Measurements from ENCODE around the gene PLEKHG4. TPM values are rescaled to one million over a fixed set of nuclear protein-coding genes. Genes with fewer than 3 reads are reported as not detected.

The PLEKHG4 gene
- polyA plus RNA-seq, 1 of the 3 experiments (the other 2 are of a cell fraction) = 65.5 TPM

- no peak for TF ChIP-seq EP300 (IDR thresholded peaks at IDR 0.05; ENCODE audit: borderline replicate concordance in 1 of 2, low read depth in 1 of 2, low read length in 1 of 2)
These were observed 14.5 kb upstream of the PLEKHG4 start (continued) for GRCh38 chr16:67264866-67265265.

DNA sequence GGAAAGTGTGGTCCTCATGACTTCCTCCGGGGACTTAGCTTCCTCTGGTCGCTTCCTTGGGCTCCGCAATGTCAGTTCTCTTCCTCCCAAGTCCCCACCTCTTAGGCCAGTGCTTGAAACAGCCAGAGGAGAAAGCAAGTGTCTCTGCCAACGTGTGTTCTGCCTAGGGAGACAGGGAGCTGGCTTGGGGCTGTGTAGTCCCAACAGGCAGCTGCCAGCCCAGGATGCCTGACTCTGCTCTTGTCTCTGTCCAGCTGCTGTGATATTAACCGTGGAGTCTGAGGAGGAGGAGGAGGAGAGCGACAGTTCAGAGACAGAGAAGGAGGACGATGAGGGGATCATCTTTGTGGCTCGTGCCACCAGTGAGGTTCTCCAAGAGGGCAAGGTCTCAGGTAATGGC, 13.5 kb upstream of the PLEKHG4 start:
- ChIA-PET CTCF (interaction anchor here (1.2 to 1.9 kb wide), 4 partner anchors 13 to 68 kb away, joined by 3 to 10 read pairs (median 4); partner anchors contain the start of gene FHOD1), POLR2A (interaction anchor here (1.1 kb wide), 1 partner anchor 9 kb away, joined by 3 read pairs; no protein-coding TSS in a partner anchor)
- peaks cover 3 to 7% of the 10 kb centered on the region in 2 experiments; a peak in 2 of 4 replicates for H3K4me1 ChIP-seq (ENCODE audit: control insufficient read depth in 1 of 2, insufficient read depth in 2 of 2, low read depth in 1 of 2, low read length in 1 of 2)
- H3K4me3 ChIP-seq (ENCODE audit: low read depth in 2 of 2, low read length in 1 of 2) = no peak overlapping the region
- H4K20me1 ChIP-seq (ENCODE audit: insufficient read depth) = no peaks in the 10 kb centered on the region
- TF ChIP-seq GABPA (IDR thresholded peaks at IDR 0.05; ENCODE audit: low read depth) (no peak), YY1 (IDR thresholded peaks at IDR 0.05; ENCODE audit: low read depth) (no peak), MEF2A (IDR thresholded peaks at IDR 0.05; ENCODE audit: borderline replicate concordance, low read depth) (no peak), FOXJ3 (CRISPR knock-in tag; IDR thresholded peaks at IDR 0.05) (no peak), RFX5 (IDR thresholded peaks at IDR 0.05; ENCODE audit: low read length) (no peak), MXI1 (IDR thresholded peaks at IDR 0.05; ENCODE audit: low read depth, low read length) (no peak), GATA2 (CRISPR knock-in tag; IDR thresholded peaks at IDR 0.05) (no peak), CTCF (IDR thresholded peaks at IDR 0.05) (no peak)
- TF ChIP-seq, protein P1, sequence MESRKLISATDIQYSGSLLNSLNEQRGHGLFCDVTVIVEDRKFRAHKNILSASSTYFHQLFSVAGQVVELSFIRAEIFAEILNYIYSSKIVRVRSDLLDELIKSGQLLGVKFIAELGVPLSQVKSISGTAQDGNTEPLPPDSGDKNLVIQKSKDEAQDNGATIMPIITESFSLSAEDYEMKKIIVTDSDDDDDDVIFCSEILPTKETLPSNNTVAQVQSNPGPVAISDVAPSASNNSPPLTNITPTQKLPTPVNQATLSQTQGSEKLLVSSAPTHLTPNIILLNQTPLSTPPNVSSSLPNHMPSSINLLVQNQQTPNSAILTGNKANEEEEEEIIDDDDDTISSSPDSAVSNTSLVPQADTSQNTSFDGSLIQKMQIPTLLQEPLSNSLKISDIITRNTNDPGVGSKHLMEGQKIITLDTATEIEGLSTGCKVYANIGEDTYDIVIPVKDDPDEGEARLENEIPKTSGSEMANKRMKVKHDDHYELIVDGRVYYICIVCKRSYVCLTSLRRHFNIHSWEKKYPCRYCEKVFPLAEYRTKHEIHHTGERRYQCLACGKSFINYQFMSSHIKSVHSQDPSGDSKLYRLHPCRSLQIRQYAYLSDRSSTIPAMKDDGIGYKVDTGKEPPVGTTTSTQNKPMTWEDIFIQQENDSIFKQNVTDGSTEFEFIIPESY (IDR thresholded peaks at IDR 0.05; ENCODE audit: borderline replicate concordance, low read depth) = no peak
- WGBS (ENCODE audit: low lambda C conversion rate) = 84% methylated on average over 7 of the region's 8 CpGs
- H3F3A ChIP-seq (replicated peaks; ENCODE audit: insufficient read depth) = peaks cover 21% of the 10 kb centered on the region
- H3K79me2 ChIP-seq (ENCODE audit: insufficient read depth) = no peaks in the 10 kb centered on the region
- DNase-seq = no peak
- no peaks in the 10 kb centered on the region for H3K9me3 ChIP-seq
- no peaks in the 10 kb centered on the region for H3K9me2 ChIP-seq
- no peak overlapping the region for H3K4me2 ChIP-seq
- H3K27ac ChIP-seq (ENCODE audit: low read depth in 2 of 2, low read length in 1 of 2) = no peak overlapping the region
- no peaks in the 10 kb centered on the region for H3K27me3 ChIP-seq (ENCODE audit: insufficient read depth)
- no peak overlapping the region for H3K9ac ChIP-seq
- no peak overlapping the region for H2AFZ ChIP-seq (ENCODE audit: low read depth)
- no peaks in the 10 kb centered on the region for H3K36me3 ChIP-seq (replicated peaks in 1 of 2; ENCODE audit: control insufficient read depth in 1 of 2, insufficient read depth in 2 of 2, low read length in 1 of 2)

DNA sequence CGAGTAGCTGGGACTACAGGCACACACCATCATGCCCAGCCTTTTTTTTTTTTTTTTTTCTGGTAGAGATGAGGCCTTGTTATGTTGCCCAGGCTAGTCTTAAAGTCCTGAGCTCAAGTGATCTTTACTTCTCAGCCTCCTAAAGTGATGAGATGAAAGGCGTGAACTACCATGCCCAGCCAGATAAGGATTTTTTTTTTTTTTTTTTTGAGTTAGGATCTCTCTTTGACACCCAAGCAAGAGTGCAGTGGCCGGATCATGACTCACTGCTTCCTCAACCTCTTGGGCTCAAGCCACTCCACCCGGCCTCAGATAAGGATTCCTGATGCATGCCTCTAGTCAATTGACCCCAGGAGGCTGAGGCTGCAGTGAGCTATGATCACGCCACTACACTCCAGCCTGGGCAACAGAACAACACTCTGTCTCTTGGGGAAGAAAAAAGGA, 11.2 kb upstream of the PLEKHG4 start:
- ChIA-PET POLR2A (no interaction called here), CTCF (interaction anchor here (0.6 to 4.7 kb wide), 5 partner anchors 8 to 154 kb away, joined by 3 to 24 read pairs (median 4); no protein-coding TSS in a partner anchor)
- Histone ChIP-seq H2AFZ (ENCODE audit: low read depth) (no peak overlapping the region), H3K4me1 (ENCODE audit: control insufficient read depth in 1 of 2, insufficient read depth in 2 of 2, low read depth in 1 of 2, low read length in 1 of 2) (peaks cover 0 to 7% of the 10 kb centered on the region in 2 experiments; a peak in 1 of 4 replicates), H3F3A (replicated peaks; ENCODE audit: insufficient read depth) (peaks cover 21% of the 10 kb centered on the region), H3K4me3 (ENCODE audit: low read depth in 2 of 2, low read length in 1 of 2) (no peak overlapping the region), H3K27ac (ENCODE audit: low read depth in 2 of 2, low read length in 1 of 2) (peak overlapping the region in 1 of 2 experiments; percentile 77; a peak in 2 of 4 replicates), H4K20me1 (ENCODE audit: insufficient read depth) (no peaks in the 10 kb centered on the region), H3K27me3 (ENCODE audit: insufficient read depth) (no peaks in the 10 kb centered on the region), H3K4me2 (no peak overlapping the region), H3K9me3 (no peaks in the 10 kb centered on the region), H3K9ac (peak overlapping the region; percentile 25; the same call in 1 of the 2 replicates), H3K79me2 (ENCODE audit: insufficient read depth) (peaks cover 8% of the 10 kb centered on the region; the same call in 1 of the 2 replicates), H3K36me3 (replicated peaks in 1 of 2; ENCODE audit: control insufficient read depth in 1 of 2, insufficient read depth in 2 of 2, low read length in 1 of 2) (no peaks in the 10 kb centered on the region), H3K9me2 (no peaks in the 10 kb centered on the region)
- 41% methylated on average over 5 of the region's 5 CpGs for WGBS (ENCODE audit: low lambda C conversion rate)
- DNase-seq = no peak
- TF ChIP-seq FOXJ3 (CRISPR knock-in tag; IDR thresholded peaks at IDR 0.05) (no peak), NRF1 (IDR thresholded peaks at IDR 0.05; ENCODE audit: low read depth, low read length) (no peak), NFIC (IDR thresholded peaks at IDR 0.05; ENCODE audit: borderline replicate concordance) (peak; percentile 75), SMC3 (IDR thresholded peaks at IDR 0.05; ENCODE audit: low read depth, low read length) (no peak), JUND (IDR thresholded peaks at IDR 0.05) (peak; percentile 70), RAD21 (IDR thresholded peaks at IDR 0.05; ENCODE audit: low read length) (no peak), RCOR1 (IDR thresholded peaks at IDR 0.05; ENCODE audit: low read length) (no peak), FOXM1 (IDR thresholded peaks at IDR 0.05; ENCODE audit: low read depth) (no peak)
- TF ChIP-seq, protein P2, sequence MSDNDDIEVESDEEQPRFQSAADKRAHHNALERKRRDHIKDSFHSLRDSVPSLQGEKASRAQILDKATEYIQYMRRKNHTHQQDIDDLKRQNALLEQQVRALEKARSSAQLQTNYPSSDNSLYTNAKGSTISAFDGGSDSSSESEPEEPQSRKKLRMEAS (IDR thresholded peaks at IDR 0.05; ENCODE audit: low read depth) = peak; percentile 73; the same call in 1 of the 2 replicates
- TF ChIP-seq, protein P1 (IDR thresholded peaks at IDR 0.05; ENCODE audit: borderline replicate concordance, low read depth) = 0 out of 2 replicates have a peak, but pooled peaks have one; percentile 26
- TF ChIP-seq, protein P3, sequence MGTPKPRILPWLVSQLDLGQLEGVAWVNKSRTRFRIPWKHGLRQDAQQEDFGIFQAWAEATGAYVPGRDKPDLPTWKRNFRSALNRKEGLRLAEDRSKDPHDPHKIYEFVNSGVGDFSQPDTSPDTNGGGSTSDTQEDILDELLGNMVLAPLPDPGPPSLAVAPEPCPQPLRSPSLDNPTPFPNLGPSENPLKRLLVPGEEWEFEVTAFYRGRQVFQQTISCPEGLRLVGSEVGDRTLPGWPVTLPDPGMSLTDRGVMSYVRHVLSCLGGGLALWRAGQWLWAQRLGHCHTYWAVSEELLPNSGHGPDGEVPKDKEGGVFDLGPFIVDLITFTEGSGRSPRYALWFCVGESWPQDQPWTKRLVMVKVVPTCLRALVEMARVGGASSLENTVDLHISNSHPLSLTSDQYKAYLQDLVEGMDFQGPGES (IDR thresholded peaks at IDR 0.05; ENCODE audit: low read depth, low read length) = no peak

Measured in SK-N-SH (cell line).